ENCODE data around the gene TP53TG5. TPM values are rescaled to one million over a fixed set of nuclear protein-coding genes. Genes with fewer than 3 reads are reported as not detected.

The TP53TG5 gene
- not detected in 2 replicates for total RNA-seq (2014; rRNA removed; shearing (Covaris generic))

- DNase-seq (ENCODE audit: low read depth), result no peak
Observed at GRCh38 chr20:45378191-45378590, at the start of gene TP53TG5. TP53TG5 (minus strand) TSS chr20:45378325; CDS start chr20:45378236, 89 bp downstream.

- no peak for DNase-seq (ENCODE audit: low read depth)
Observed at GRCh38 chr20:45427236-45428149, 49.4 kb upstream of the TP53TG5 start.

GRCh38 chr20:45426320-45427016 is 48.3 kb upstream of the TP53TG5 start:
- DNase-seq (ENCODE audit: low read depth), result no peak

- no peak for DNase-seq (ENCODE audit: low read depth)
Observed at GRCh38 chr20:45425561-45425960, 47.4 kb upstream of the TP53TG5 start.

GRCh38 chr20:45423700-45424099 is 45.6 kb upstream of the TP53TG5 start:
- no peak for DNase-seq (ENCODE audit: low read depth)

- no peak for DNase-seq (ENCODE audit: low read depth)
Observed at GRCh38 chr20:45420125-45420524, 42.0 kb upstream of the TP53TG5 start.

GRCh38 chr20:45419188-45420091 is 41.3 kb upstream of the TP53TG5 start:
- peak; percentile 96 for DNase-seq (ENCODE audit: low read depth)

GRCh38 chr20:45416917-45417316 is 38.8 kb upstream of the TP53TG5 start:
- DNase-seq (ENCODE audit: low read depth), result no peak

GRCh38 chr20:45415822-45416637 is 37.9 kb upstream of the TP53TG5 start, which contains the start of gene PIGT:
PIGT (plus strand) TSS chr20:45416141; CDS start chr20:45416157, 16 bp downstream.
- DNase-seq (ENCODE audit: low read depth), result peak; percentile 87

GRCh38 chr20:45413479-45413878 is 35.4 kb upstream of the TP53TG5 start:
- no peak for DNase-seq (ENCODE audit: low read depth)

- no peak for DNase-seq (ENCODE audit: low read depth)
Observed at GRCh38 chr20:45412653-45413052, 34.5 kb upstream of the TP53TG5 start.

GRCh38 chr20:45410887-45411286 is 32.8 kb upstream of the TP53TG5 start:
- DNase-seq (ENCODE audit: low read depth), result no peak

- DNase-seq (ENCODE audit: low read depth), result no peak
Observed at GRCh38 chr20:45409521-45410272, 31.6 kb upstream of the TP53TG5 start.

GRCh38 chr20:45408646-45409213 is 30.6 kb upstream of the TP53TG5 start:
- DNase-seq (ENCODE audit: low read depth), result no peak

GRCh38 chr20:45407783-45408645 is 29.9 kb upstream of the TP53TG5 start, which contains the start of gene DBNDD2:
DBNDD2 (plus strand) TSS chr20:45408289; CDS start chr20:45408468, 179 bp downstream.
- DNase-seq (ENCODE audit: low read depth), result no peak

- DNase-seq (ENCODE audit: low read depth), result no peak
Observed at GRCh38 chr20:45407067-45407745, 29.1 kb upstream of the TP53TG5 start.

- DNase-seq (ENCODE audit: low read depth), result peak; percentile 72
Observed at GRCh38 chr20:45406260-45407066, 28.3 kb upstream of the TP53TG5 start.

Measured in Daoy (cell line).